Measurements from ENCODE around the gene INTU. TPM values are rescaled to one million over a fixed set of nuclear protein-coding genes. Genes with fewer than 3 reads are reported as not detected.

Gene INTU
- total and polyA plus RNA-seq, 4 donors, result 0.30 to 1.7 (median 1.1) TPM

DNA sequence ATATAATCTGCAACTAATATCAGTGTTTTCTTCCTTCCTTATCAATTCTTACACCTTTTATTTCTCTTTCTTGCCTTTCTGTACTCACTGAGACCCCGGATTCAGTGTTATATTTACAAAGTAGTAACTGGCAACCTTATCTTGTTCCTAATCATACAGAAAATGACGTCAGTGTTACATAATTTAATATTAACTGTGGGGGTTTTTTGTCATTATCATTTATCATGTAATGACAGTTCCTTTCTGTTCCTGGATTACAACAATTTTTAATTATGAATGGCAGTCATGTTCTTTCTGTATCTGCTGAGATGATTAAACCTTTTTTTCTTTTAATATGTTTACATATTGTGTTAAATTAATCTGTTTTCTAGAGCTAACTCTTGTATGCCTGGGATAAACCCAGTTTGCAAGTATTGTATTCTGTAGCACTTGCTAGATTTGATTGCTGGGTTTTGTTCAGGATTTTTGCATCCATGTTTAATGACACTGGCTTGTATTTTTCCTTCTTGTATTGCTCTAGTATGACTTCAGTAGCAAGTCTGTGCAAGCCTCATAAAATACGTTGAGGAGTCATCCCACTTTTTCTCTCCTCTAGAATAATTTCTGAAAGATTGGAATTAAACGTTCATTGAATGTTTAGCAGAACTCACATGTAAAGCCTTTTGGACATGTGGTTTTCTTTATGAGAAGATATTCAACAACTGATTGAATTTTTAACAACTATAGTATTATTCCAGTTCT is 138.9 kb downstream of the INTU start:
- H3K9me3 ChIP-seq (ENCODE audit: control insufficient read depth in 4 of 4, low read length in 3 of 4), result no peaks in the 10 kb centered on the region
- H3K27ac ChIP-seq (ENCODE audit: low read depth in 1 of 2, low read length in 2 of 2), result no peak overlapping the region
- no peak for DNase-seq (ENCODE audit: low spot score)
- H3K27me3 ChIP-seq (ENCODE audit: control insufficient read depth in 4 of 4, insufficient read depth in 4 of 4, low read length in 3 of 4), result no peaks in the 10 kb centered on the region
- H3K4me1 ChIP-seq (ENCODE audit: control insufficient read depth in 4 of 4, insufficient read depth in 4 of 4, low read length in 3 of 4), result no peaks in the 10 kb centered on the region
- no peaks in the 10 kb centered on the region for H3K36me3 ChIP-seq (ENCODE audit: control insufficient read depth in 4 of 4, insufficient read depth in 3 of 4, low read depth in 1 of 4, low read length in 3 of 4)
- WGBS, result 59% methylated on average over 4 of the region's 4 CpGs
- no peak for TF ChIP-seq CTCF (IDR thresholded peaks at IDR 0.05; ENCODE audit: low read depth, low read length, missing input control)
- H3K4me3 ChIP-seq (ENCODE audit: low read depth in 1 of 3, low read length in 3 of 3), result no peak overlapping the region
- no peak overlapping the region for H3K9ac ChIP-seq (ENCODE audit: low read depth in 1 of 2, low read length in 2 of 2)

DNA sequence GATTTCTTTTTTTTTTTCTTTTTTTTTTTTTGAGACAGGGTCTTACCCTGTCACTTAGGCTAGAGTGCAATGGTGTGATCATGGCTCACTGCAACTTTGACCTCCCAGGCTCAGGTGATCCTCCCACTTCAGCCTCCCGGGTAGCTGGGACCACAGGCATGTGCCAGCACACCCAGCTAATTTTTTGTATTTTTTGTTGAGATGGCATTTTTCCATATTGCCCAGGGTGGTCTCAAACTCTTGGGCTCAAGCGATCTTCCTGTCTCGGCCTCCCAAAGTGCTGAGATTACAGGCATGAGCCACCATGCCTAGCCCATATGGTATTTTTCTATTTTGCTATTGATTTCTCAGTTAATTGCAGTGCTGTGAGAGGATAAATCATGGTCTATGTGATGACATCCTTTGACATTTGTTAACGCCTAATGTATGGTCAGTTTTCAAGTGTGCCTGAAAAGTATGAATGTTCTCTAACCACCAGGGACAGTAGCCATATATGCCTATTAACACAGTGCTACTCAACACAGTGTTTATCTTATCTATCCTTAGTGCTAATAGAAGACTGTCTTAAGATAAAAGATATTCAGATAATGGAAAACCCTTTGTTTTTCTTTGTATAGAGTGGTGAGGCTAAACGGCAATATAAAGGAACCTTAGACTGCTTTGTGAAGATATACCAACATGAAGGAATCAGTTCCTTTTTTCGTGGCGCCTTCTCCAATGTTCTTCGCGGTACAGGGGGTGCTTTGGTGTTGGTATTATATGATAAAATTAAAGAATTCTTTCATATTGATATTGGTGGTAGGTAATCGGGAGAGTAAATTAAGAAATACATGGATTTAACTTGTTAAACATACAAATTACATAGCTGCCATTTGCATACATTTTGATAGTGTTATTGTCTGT is 140.3 kb downstream of the INTU start:
- TF ChIP-seq CTCF (IDR thresholded peaks at IDR 0.05; ENCODE audit: low read depth, low read length, missing input control) (no peak), FOXA2 (IDR thresholded peaks at IDR 0.05) (no peak), YY1 (IDR thresholded peaks at IDR 0.05) (no peak), JUND (IDR thresholded peaks at IDR 0.05) (no peak), RXRA (IDR thresholded peaks at IDR 0.05) (no peak), GABPA (IDR thresholded peaks at IDR 0.05 in 1 of 2, conservative IDR thresholded peaks at IDR 0.05 in 1 of 2) (no peak), EGR1 (IDR thresholded peaks at IDR 0.05; ENCODE audit: low read depth in 2 of 2) (no peak), SP1 (IDR thresholded peaks at IDR 0.05) (no peak), FOXA1 (IDR thresholded peaks at IDR 0.05) (no peak), RAD21 (IDR thresholded peaks at IDR 0.05) (no peak), NR2F2 (IDR thresholded peaks at IDR 0.05) (no peak), HNF4A (conservative IDR thresholded peaks at IDR 0.05) (no peak), TAF1 (conservative IDR thresholded peaks at IDR 0.05) (no peak), HNF4G (IDR thresholded peaks at IDR 0.05) (no peak), ATF3 (IDR thresholded peaks at IDR 0.05) (no peak)
- TF ChIP-seq, protein P1, sequence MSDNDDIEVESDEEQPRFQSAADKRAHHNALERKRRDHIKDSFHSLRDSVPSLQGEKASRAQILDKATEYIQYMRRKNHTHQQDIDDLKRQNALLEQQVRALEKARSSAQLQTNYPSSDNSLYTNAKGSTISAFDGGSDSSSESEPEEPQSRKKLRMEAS (IDR thresholded peaks at IDR 0.05), result no peak
- TF ChIP-seq, protein P2, sequence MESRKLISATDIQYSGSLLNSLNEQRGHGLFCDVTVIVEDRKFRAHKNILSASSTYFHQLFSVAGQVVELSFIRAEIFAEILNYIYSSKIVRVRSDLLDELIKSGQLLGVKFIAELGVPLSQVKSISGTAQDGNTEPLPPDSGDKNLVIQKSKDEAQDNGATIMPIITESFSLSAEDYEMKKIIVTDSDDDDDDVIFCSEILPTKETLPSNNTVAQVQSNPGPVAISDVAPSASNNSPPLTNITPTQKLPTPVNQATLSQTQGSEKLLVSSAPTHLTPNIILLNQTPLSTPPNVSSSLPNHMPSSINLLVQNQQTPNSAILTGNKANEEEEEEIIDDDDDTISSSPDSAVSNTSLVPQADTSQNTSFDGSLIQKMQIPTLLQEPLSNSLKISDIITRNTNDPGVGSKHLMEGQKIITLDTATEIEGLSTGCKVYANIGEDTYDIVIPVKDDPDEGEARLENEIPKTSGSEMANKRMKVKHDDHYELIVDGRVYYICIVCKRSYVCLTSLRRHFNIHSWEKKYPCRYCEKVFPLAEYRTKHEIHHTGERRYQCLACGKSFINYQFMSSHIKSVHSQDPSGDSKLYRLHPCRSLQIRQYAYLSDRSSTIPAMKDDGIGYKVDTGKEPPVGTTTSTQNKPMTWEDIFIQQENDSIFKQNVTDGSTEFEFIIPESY (IDR thresholded peaks at IDR 0.05), result no peak
- TF ChIP-seq, protein P3, sequence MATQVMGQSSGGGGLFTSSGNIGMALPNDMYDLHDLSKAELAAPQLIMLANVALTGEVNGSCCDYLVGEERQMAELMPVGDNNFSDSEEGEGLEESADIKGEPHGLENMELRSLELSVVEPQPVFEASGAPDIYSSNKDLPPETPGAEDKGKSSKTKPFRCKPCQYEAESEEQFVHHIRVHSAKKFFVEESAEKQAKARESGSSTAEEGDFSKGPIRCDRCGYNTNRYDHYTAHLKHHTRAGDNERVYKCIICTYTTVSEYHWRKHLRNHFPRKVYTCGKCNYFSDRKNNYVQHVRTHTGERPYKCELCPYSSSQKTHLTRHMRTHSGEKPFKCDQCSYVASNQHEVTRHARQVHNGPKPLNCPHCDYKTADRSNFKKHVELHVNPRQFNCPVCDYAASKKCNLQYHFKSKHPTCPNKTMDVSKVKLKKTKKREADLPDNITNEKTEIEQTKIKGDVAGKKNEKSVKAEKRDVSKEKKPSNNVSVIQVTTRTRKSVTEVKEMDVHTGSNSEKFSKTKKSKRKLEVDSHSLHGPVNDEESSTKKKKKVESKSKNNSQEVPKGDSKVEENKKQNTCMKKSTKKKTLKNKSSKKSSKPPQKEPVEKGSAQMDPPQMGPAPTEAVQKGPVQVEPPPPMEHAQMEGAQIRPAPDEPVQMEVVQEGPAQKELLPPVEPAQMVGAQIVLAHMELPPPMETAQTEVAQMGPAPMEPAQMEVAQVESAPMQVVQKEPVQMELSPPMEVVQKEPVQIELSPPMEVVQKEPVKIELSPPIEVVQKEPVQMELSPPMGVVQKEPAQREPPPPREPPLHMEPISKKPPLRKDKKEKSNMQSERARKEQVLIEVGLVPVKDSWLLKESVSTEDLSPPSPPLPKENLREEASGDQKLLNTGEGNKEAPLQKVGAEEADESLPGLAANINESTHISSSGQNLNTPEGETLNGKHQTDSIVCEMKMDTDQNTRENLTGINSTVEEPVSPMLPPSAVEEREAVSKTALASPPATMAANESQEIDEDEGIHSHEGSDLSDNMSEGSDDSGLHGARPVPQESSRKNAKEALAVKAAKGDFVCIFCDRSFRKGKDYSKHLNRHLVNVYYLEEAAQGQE (IDR thresholded peaks at IDR 0.05), result no peak
- Histone ChIP-seq H3K9ac (ENCODE audit: low read depth in 1 of 2, low read length in 2 of 2) (no peak overlapping the region), H3K27ac (ENCODE audit: low read depth in 1 of 2, low read length in 2 of 2) (no peak overlapping the region), H3K27me3 (ENCODE audit: control insufficient read depth in 4 of 4, insufficient read depth in 4 of 4, low read length in 3 of 4) (no peaks in the 10 kb centered on the region), H3K36me3 (ENCODE audit: control insufficient read depth in 4 of 4, insufficient read depth in 3 of 4, low read depth in 1 of 4, low read length in 3 of 4) (no peaks in the 10 kb centered on the region), H3K4me3 (ENCODE audit: low read depth in 1 of 3, low read length in 3 of 3) (no peak overlapping the region), H3K4me1 (ENCODE audit: control insufficient read depth in 4 of 4, insufficient read depth in 4 of 4, low read length in 3 of 4) (no peaks in the 10 kb centered on the region), H3K9me3 (ENCODE audit: control insufficient read depth in 4 of 4, low read length in 3 of 4) (no peaks in the 10 kb centered on the region)
- no peak for DNase-seq (ENCODE audit: low spot score)
- WGBS, result 87% methylated on average over 10 of the region's 10 CpGs
